Erythroblast (primary cell): Measurements from ENCODE around the gene GLT8D1.

ENCODE experiments used
- GATA1 ChIP-seq: IDR thresholded peaks from 2 replicates; pipeline ENCODE4 v1.6.1; 2011; ENCODE audit warnings: low read depth, mild to moderate bottlenecking, control low read depth, low read length, moderate library complexity
- POLR2A ChIP-seq: IDR thresholded peaks from 2 replicates; pipeline ENCODE4 v1.6.1; 2011; ENCODE audit warnings: mild to moderate bottlenecking, low read length

DNA sequence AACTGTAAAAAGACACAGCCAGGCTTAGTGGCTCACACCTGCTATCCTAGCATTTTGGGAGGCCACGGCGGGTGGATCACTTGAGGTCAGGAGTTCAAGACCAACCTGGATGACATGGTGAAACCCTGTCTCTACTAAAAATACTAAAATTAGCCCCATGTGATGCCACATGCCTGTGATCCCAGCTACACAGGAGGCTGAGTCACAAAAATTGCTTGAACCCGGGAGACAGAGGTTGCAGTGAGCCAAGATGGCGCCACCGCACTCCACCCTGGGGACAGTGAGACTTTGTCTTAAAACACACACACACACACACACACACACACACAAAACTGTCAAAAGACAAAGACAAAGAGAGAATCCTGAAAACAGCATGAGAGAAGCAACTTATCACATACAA, 18.3 kb upstream of the GLT8D1 start:
- TF ChIP-seq POLR2A (no peak), GATA1 (no peak)
